ENCODE measurements around the gene TMC4. TPM values are rescaled to one million over a fixed set of nuclear protein-coding genes. Genes with fewer than 3 reads are reported as not detected.

The TMC4 gene
- total RNA-seq, 2 donors from 2014 or later, result 0.41 to 7.8 TPM

- no peak for DNase-seq (ENCODE audit: low spot score)
- H3K27ac ChIP-seq, result no peak overlapping the region
- peaks cover 69% of the 10 kb centered on the region for H3K36me3 ChIP-seq
- H3K27me3 ChIP-seq (replicated peaks; ENCODE audit: insufficient read depth), result no peaks in the 10 kb centered on the region
- no peaks in the 10 kb centered on the region for H3K4me1 ChIP-seq (ENCODE audit: control insufficient read depth in 1 of 2, low read depth in 2 of 2)
- no peak for TF ChIP-seq CTCF (IDR thresholded peaks at IDR 0.05)
- H3K9me3 ChIP-seq, result no peaks in the 10 kb centered on the region
- ATAC-seq (ENCODE audit: insufficient number of reproducible peaks, low FRiP score, low read depth), result no peak
- H3K4me3 ChIP-seq, result no peak overlapping the region
These were observed 45.1 kb downstream of the TMC4 start for GRCh38 chr19:54127688-54128440.

- no peaks in the 10 kb centered on the region for H3K9me3 ChIP-seq
- DNase-seq (ENCODE audit: low spot score) (no peak), ATAC-seq (ENCODE audit: insufficient number of reproducible peaks, low FRiP score, low read depth) (no peak)
- TF ChIP-seq CTCF (IDR thresholded peaks at IDR 0.05), result no peak
- H3K27ac ChIP-seq, result no peak overlapping the region
- no peaks in the 10 kb centered on the region for H3K27me3 ChIP-seq (replicated peaks; ENCODE audit: insufficient read depth)
- H3K4me1 ChIP-seq (ENCODE audit: control insufficient read depth in 1 of 2, low read depth in 2 of 2), result no peaks in the 10 kb centered on the region
- no peak overlapping the region for H3K4me3 ChIP-seq
- peaks cover 78% of the 10 kb centered on the region for H3K36me3 ChIP-seq
These were observed 47.2 kb downstream of the TMC4 start for GRCh38 chr19:54125713-54126112.

DNA sequence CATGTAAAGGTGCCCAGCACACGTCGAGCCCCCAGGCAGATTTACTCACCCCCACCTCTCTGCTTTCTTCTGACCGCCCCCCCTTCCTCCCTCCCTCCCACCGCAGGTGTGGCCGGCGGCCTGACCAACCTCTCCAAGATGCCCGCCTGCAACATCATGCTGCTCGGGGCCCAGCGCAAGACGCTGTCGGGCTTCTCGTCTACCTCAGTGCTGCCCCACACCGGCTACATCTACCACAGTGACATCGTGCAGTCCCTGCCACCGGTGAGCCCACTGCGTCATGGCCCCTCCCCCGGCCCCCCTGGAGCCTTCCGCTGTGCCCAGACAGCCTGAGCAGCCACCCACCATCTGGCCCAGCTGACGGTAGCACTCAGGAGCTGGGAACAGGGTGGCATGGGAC lies 48.6 kb downstream of the TMC4 start:
- Histone ChIP-seq H3K27ac (no peak overlapping the region), H3K27me3 (replicated peaks; ENCODE audit: insufficient read depth) (no peaks in the 10 kb centered on the region), H3K4me1 (ENCODE audit: control insufficient read depth in 1 of 2, low read depth in 2 of 2) (no peaks in the 10 kb centered on the region), H3K9me3 (no peaks in the 10 kb centered on the region), H3K4me3 (no peak overlapping the region), H3K36me3 (peaks cover 87% of the 10 kb centered on the region)
- DNase-seq (ENCODE audit: low spot score), result no peak
- TF ChIP-seq CTCF (IDR thresholded peaks at IDR 0.05), result no peak
- ATAC-seq (ENCODE audit: insufficient number of reproducible peaks, low FRiP score, low read depth), result no peak

DNA sequence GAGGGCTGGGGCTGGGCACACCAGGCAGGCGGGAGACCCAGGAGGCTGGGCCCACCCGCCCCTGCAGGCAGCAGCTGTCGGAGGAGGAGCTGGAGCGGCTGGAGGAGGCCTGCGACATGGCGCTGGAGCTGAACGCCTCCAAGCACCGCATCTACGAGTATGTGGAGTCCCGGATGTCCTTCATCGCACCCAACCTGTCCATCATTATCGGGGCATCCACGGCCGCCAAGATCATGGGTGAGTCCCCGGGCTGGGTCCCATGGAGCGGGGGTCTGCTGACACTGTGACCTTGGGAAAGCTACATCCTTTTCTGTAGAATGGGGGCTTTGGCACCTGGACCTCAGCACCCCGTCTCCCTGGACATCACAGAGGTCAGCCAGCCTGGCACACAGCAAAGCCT lies 49.3 kb downstream of the TMC4 start:
- Histone ChIP-seq H3K36me3 (peaks cover 87% of the 10 kb centered on the region), H3K4me3 (no peak overlapping the region), H3K27me3 (replicated peaks; ENCODE audit: insufficient read depth) (no peaks in the 10 kb centered on the region), H3K9me3 (no peaks in the 10 kb centered on the region), H3K4me1 (ENCODE audit: control insufficient read depth in 1 of 2, low read depth in 2 of 2) (no peaks in the 10 kb centered on the region), H3K27ac (no peak overlapping the region)
- no peak for TF ChIP-seq CTCF (IDR thresholded peaks at IDR 0.05)
- DNase-seq (ENCODE audit: low spot score) (no peak), ATAC-seq (ENCODE audit: insufficient number of reproducible peaks, low FRiP score, low read depth) (no peak)

DNA sequence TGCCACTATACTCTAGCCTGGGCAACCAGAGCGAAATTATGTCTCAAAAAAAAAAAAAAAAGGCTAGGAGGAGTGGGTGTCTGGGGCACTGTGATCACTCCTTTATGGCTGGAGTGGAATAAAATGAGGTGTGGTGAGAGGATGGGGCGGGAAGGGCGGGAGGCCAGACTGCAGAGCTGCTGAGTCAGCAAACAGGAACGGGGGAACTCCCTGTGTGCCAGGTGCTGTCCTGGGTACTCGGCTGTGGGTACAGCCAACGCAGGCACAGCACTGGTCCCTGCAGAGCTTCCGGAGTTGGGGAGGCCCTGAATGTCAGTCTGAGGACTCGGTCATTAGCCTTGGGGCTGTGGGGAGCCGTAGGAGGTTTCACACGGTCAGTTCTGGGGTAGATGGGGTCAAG lies 51.7 kb downstream of the TMC4 start:
- H3K4me1 ChIP-seq (ENCODE audit: control insufficient read depth in 1 of 2, low read depth in 2 of 2), result peaks cover 4 to 11% of the 10 kb centered on the region in 2 donors
- peaks cover 69% of the 10 kb centered on the region for H3K36me3 ChIP-seq
- no peak overlapping the region for H3K27ac ChIP-seq
- no peak overlapping the region for H3K4me3 ChIP-seq
- ATAC-seq (ENCODE audit: insufficient number of reproducible peaks, low FRiP score, low read depth), result no peak
- no peak for DNase-seq (ENCODE audit: low spot score)
- TF ChIP-seq CTCF (IDR thresholded peaks at IDR 0.05), result no peak
- no peaks in the 10 kb centered on the region for H3K9me3 ChIP-seq
- H3K27me3 ChIP-seq (replicated peaks; ENCODE audit: insufficient read depth), result no peaks in the 10 kb centered on the region

All from thoracic aorta (tissue), 2 donors.